ENCODE data around the gene NOVA2. TPM values are rescaled to one million over a fixed set of nuclear protein-coding genes. Genes with fewer than 3 reads are reported as not detected.

The NOVA2 gene
- total and polyA plus RNA-seq, 2 of the 8 experiments (the other 6 are each of a cell fraction or from before 2014, with no cell fraction given): 3.2 to 24.6 TPM

DNA sequence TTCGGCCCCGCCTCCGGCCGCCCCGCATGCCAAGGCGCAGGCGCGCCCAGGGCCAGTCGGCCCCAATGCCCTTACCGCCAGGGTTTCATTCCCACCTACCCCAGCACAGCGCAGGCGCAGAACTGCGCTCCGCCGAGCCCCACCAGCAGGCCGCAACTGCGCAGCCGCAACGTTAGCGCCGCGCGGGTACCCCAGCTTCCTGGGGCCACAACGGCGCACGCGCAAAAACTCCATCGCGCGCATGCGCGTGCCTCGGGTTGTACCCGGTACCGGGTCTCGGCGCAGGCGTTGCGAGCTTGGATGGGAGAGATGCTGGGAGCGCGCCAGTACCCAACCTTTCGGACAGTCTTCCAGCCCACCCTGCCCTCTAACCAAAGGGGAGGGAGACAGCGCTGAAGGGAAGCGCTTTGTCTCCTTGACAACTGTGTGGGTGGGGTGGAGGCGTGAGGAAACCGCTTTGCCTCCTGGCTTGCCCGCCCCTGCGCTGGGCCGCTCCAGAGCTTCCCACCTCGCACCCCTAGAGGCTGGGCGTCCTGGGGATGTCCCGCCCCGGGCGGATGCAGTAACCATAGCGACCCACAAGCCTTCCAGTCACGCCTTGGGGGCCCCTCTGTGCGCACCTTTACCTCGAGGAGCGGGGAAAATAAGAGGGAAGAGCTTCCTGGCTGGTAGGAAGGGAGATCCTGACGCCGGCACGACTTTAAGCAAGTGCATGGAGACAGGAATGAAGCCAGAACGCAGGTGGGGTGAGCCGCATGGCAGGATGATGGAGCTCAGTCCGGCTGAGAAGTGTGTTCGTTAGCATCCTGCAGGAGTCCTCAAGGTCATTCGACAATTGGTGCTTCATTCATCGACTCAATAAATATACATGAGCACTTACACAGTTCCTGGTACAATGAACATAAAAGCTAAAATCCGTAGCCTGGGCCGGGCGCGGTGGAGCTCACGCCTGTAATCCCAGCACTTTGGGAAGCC lies 70.7 kb downstream of the NOVA2 start (continued):
- TF ChIP-seq, protein P1, sequence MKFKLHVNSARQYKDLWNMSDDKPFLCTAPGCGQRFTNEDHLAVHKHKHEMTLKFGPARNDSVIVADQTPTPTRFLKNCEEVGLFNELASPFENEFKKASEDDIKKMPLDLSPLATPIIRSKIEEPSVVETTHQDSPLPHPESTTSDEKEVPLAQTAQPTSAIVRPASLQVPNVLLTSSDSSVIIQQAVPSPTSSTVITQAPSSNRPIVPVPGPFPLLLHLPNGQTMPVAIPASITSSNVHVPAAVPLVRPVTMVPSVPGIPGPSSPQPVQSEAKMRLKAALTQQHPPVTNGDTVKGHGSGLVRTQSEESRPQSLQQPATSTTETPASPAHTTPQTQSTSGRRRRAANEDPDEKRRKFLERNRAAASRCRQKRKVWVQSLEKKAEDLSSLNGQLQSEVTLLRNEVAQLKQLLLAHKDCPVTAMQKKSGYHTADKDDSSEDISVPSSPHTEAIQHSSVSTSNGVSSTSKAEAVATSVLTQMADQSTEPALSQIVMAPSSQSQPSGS (IDR thresholded peaks at IDR 0.05; ENCODE audit: low read length): no peak
- TF ChIP-seq GTF2F1 (IDR thresholded peaks at IDR 0.05; ENCODE audit: borderline replicate concordance, low read depth, low read length) (no peak), CHD1 (IDR thresholded peaks at IDR 0.05; ENCODE audit: low read depth, low read length) (no peak), KDM1A (IDR thresholded peaks at IDR 0.05; ENCODE audit: borderline replicate concordance, low read length) (no peak), CTBP2 (IDR thresholded peaks at IDR 0.05; ENCODE audit: borderline replicate concordance, insufficient read depth, insufficient read length, low read length) (no peak), SAP30 (IDR thresholded peaks at IDR 0.05; ENCODE audit: insufficient read depth, insufficient replicate concordance, low read length) (peak; percentile 38), CBX8 (IDR thresholded peaks at IDR 0.05; ENCODE audit: borderline replicate concordance, low read depth, low read length) (no peak), MAFK (IDR thresholded peaks at IDR 0.05; ENCODE audit: low read depth, low read length) (no peak), TEAD4 (IDR thresholded peaks at IDR 0.05; ENCODE audit: low read depth, low read length) (0 out of 2 replicates have a peak, but pooled peaks have one; percentile 9), TAF7 (optimal IDR thresholded peaks at IDR 0.05; ENCODE audit: borderline replicate concordance, low read depth, low read length) (no peak), SP1 (IDR thresholded peaks at IDR 0.05; ENCODE audit: low read depth, low read length) (peak; percentile 62; the same call in 1 of the 2 replicates), SIN3A (conservative IDR thresholded peaks at IDR 0.05 in 1 of 2, IDR thresholded peaks at IDR 0.05 in 1 of 2; ENCODE audit: low read depth in 1 of 2, low read length in 2 of 2) (peak in 1 of 2 experiments; percentile 41; a peak in 1 of 4 replicates), NRF1 (IDR thresholded peaks at IDR 0.05; ENCODE audit: low read depth, low read length) (peak; percentile 100), RNF2 (IDR thresholded peaks at IDR 0.05; ENCODE audit: borderline replicate concordance, low read depth, low read length, missing control alignments, poor library complexity, severe bottlenecking) (no peak), ASH2L (IDR thresholded peaks at IDR 0.05; ENCODE audit: low read length) (no peak)
- TF ChIP-seq, protein P2, sequence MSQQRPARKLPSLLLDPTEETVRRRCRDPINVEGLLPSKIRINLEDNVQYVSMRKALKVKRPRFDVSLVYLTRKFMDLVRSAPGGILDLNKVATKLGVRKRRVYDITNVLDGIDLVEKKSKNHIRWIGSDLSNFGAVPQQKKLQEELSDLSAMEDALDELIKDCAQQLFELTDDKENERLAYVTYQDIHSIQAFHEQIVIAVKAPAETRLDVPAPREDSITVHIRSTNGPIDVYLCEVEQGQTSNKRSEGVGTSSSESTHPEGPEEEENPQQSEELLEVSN (IDR thresholded peaks at IDR 0.05): peak; percentile 42; the same call in 1 of the 2 replicates
